ENCODE data around the gene NFKB2.

- no peak for TF ChIP-seq CTCF (IDR thresholded peaks at IDR 0.05)
- TF ChIP-seq POLR2AphosphoS5 (IDR thresholded peaks at IDR 0.05; ENCODE audit: insufficient read depth in 1 of 2, low read depth in 1 of 2): no peak
These were observed 41.1 kb upstream of the NFKB2 start for GRCh38 chr10:102354451-102354850.

Measured in vagina (tissue), 2 donors.